Loucy (cell line): Measurements from ENCODE around the gene ABHD10.

ENCODE experiments used
- H2AFZ ChIP-seq: fragments of 200-600 bp; sonication (generic); 2 replicates; pipeline ENCODE4 v1.6.0; 2016; ENCODE audit warnings: antibody characterized with exemption, mild to moderate bottlenecking, low read length, moderate library complexity
- H3F3A ChIP-seq: fragments of 200-600 bp; 2 replicates; pipeline ENCODE4 v1.6.0; 2016; ENCODE audit warnings: antibody characterized with exemption, low read depth, mild to moderate bottlenecking
- H3K27me3 ChIP-seq: fragments of 200-600 bp; sonication (generic); 2 replicates; pipeline ENCODE4 v1.6.1; 2014; ENCODE audit warnings: low read length, mild to moderate bottlenecking; ENCODE audit not compliant: insufficient read depth, poor library complexity, severe bottlenecking
- H3K36me3 ChIP-seq: fragments of 200-600 bp; sonication (generic); 2 replicates; pipeline ENCODE4 v1.6.1; 2016; ENCODE audit warnings: low read length; ENCODE audit not compliant: insufficient read depth
- H3K4me1 ChIP-seq: fragments of 200-600 bp; sonication (generic); 2 replicates; pipeline ENCODE4 v1.5.1; 2014; ENCODE audit warnings: low read length, mild to moderate bottlenecking; ENCODE audit not compliant: insufficient read depth, poor library complexity, severe bottlenecking
- H3K4me2 ChIP-seq: fragments of 200-600 bp; sonication (generic); 2 replicates; pipeline ENCODE4 v1.6.0; 2014; ENCODE audit warnings: antibody characterized with exemption, low read length, low read depth, mild to moderate bottlenecking; ENCODE audit not compliant: poor library complexity, severe bottlenecking
- H3K4me3 ChIP-seq: fragments of 200-600 bp; sonication (generic); 2 replicates; pipeline ENCODE4 v1.5.1; 2014; ENCODE audit warnings: low read length, mild to moderate bottlenecking, mixed read lengths; ENCODE audit not compliant: poor library complexity, severe bottlenecking
- H3K79me2 ChIP-seq: fragments of 200-600 bp; sonication (generic); 2 replicates; pipeline ENCODE4 v1.6.1; 2014; ENCODE audit warnings: low read length; ENCODE audit not compliant: insufficient read depth
- H3K9ac ChIP-seq: fragments of 200-600 bp; sonication (generic); 2 replicates; pipeline ENCODE4 v1.6.0; 2014; ENCODE audit warnings: mild to moderate bottlenecking, low read depth, low read length, moderate library complexity; ENCODE audit not compliant: poor library complexity, severe bottlenecking
- H3K9me2 ChIP-seq: fragments of 200-600 bp; sonication (generic); replicated peaks from 2 replicates; pipeline ENCODE4 v1.6.1; 2016; ENCODE audit warnings: low read depth, low read length, mixed read lengths
- H3K9me3 ChIP-seq: fragments of 200-600 bp; sonication (generic); 2 replicates; pipeline ENCODE4 v1.6.1; 2014; ENCODE audit warnings: mild to moderate bottlenecking, antibody characterized with exemption, low read length, low read depth; ENCODE audit not compliant: insufficient read depth
- H4K20me1 ChIP-seq: fragments of 200-600 bp; sonication (generic); 2 replicates; pipeline ENCODE4 v1.6.0; 2014; ENCODE audit warnings: antibody characterized with exemption, low read length, mild to moderate bottlenecking; ENCODE audit not compliant: insufficient read depth, poor library complexity, severe bottlenecking
- CTCF ChIP-seq: fragments of 200-600 bp; sonication (generic); conservative IDR thresholded peaks from 2 replicates; pipeline ENCODE4 v1.5.1; 2014; ENCODE audit warnings: mild to moderate bottlenecking, antibody characterized with exemption, low read length
- EZH2phosphoT487 ChIP-seq: fragments of 200-600 bp; IDR thresholded peaks from 2 replicates; pipeline ENCODE4 v1.6.1; 2018; ENCODE audit warnings: antibody characterized with exemption, mild to moderate bottlenecking, moderate library complexity, borderline replicate concordance

ABHD10 gene

GRCh38 chr3:112004669-112005068, 25.8 kb downstream of the ABHD10 start:
- Histone ChIP-seq H3K36me3 (no peaks in the 10 kb centered on the region), H3K27me3 (no peaks in the 10 kb centered on the region), H3K9ac (no peak overlapping the region), H3K4me3 (no peak overlapping the region), H3K9me3 (no peaks in the 10 kb centered on the region), H3K4me2 (no peak overlapping the region), H3K9me2 (no peaks in the 10 kb centered on the region), H3K79me2 (no peaks in the 10 kb centered on the region), H2AFZ (no peak overlapping the region), H4K20me1 (no peaks in the 10 kb centered on the region), H3F3A (no peaks in the 10 kb centered on the region), H3K4me1 (no peaks in the 10 kb centered on the region)
- no peak for TF ChIP-seq CTCF
- no peak for TF ChIP-seq EZH2phosphoT487

- TF ChIP-seq EZH2phosphoT487 (no peak), CTCF (no peak)
- Histone ChIP-seq H3K9ac (no peak overlapping the region), H3K36me3 (no peaks in the 10 kb centered on the region), H3K4me1 (peaks cover 3% of the 10 kb centered on the region), H3K9me2 (no peaks in the 10 kb centered on the region), H3F3A (no peaks in the 10 kb centered on the region), H4K20me1 (no peaks in the 10 kb centered on the region), H3K27me3 (no peaks in the 10 kb centered on the region), H3K9me3 (no peaks in the 10 kb centered on the region), H3K4me3 (no peak overlapping the region), H2AFZ (no peak overlapping the region), H3K79me2 (no peaks in the 10 kb centered on the region), H3K4me2 (no peak overlapping the region)
Observed at GRCh38 chr3:112005091-112005672, 26.4 kb downstream of the ABHD10 start.

GRCh38 chr3:112007633-112008032, 28.8 kb downstream of the ABHD10 start:
- no peaks in the 10 kb centered on the region for H3K9me3 ChIP-seq
- TF ChIP-seq EZH2phosphoT487, result no peak
- no peak for TF ChIP-seq CTCF
- peaks cover 12% of the 10 kb centered on the region for H3K4me1 ChIP-seq
- H4K20me1 ChIP-seq, result no peaks in the 10 kb centered on the region
- no peak overlapping the region for H3K4me2 ChIP-seq
- H3K9me2 ChIP-seq, result no peaks in the 10 kb centered on the region
- H3K9ac ChIP-seq, result no peak overlapping the region
- H3K4me3 ChIP-seq, result no peak overlapping the region
- no peaks in the 10 kb centered on the region for H3K36me3 ChIP-seq
- no peak overlapping the region for H2AFZ ChIP-seq
- H3K27me3 ChIP-seq, result no peaks in the 10 kb centered on the region
- H3F3A ChIP-seq, result no peaks in the 10 kb centered on the region
- H3K79me2 ChIP-seq, result no peaks in the 10 kb centered on the region
